ENCODE results near the gene GLT1D1. TPM values are rescaled to one million over a fixed set of nuclear protein-coding genes. Genes with fewer than 3 reads are reported as not detected.

GLT1D1 gene
- total RNA-seq, 8 experiments from 2014 or later, result 0.17 to 2.3 (median 0.41) TPM; not detected in 1

DNA sequence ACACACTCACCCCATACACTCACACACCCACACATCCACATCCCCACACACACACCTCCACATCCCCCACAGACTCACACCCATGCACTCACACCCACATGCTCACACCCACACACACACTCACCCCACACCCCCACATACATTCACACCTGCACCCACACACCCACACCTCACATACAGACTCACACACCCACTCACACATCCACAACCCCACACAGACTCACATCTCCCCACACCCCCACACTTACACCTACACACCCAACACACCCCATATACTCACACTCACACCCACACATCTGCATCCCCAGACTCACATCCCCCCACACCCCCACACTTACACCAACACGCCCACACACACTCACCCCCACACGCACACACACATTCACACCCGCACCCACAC is 171.8 kb downstream of the GLT1D1 start:
- no peak overlapping the region for H3K4me3 ChIP-seq
- no CpG with 5 or more reads among the region's 3 CpGs for WGBS, 10 experiments
- no peak for ATAC-seq (replicated peaks in 6 of 8)
- no peaks in the 10 kb centered on the region for H3K4me1 ChIP-seq (replicated peaks in 1 of 2)
- no peak overlapping the region for H3K27ac ChIP-seq
- in situ Hi-C loops (cut with MboI; ENCODE audit: low pct_unique_long_range_greater_than_20kb in 2 of 9, low sequenced_read_pairs in 9 of 9, unreplicated experiment in 9 of 9), result no loop called here

- H3K27ac ChIP-seq, result no peak overlapping the region
- H3K4me1 ChIP-seq (replicated peaks in 1 of 2), result no peaks in the 10 kb centered on the region
- no peak overlapping the region for H3K4me3 ChIP-seq
- in situ Hi-C loops (cut with MboI; ENCODE audit: low pct_unique_long_range_greater_than_20kb in 2 of 9, low sequenced_read_pairs in 9 of 9, unreplicated experiment in 9 of 9), result no loop called here
- 0 to 80% (median 60%) methylated on average over 1 to 12 of the region's 16 CpGs for WGBS, 10 experiments
- ATAC-seq (replicated peaks in 6 of 8), result peak in 2 of 8 experiments; percentile 37 to 43
Measured at GRCh38 chr12:129028844-129029243, 175.6 kb downstream of the GLT1D1 start.

Other genes with a start within 250 kb of the GLT1D1 start
- gene SLC15A4, start 29.5 kb upstream of the GLT1D1 start, total RNA-seq, result 10 to 100 TPM in 3 of 8 experiments, 1 to 10 TPM in 5; 1.8 to 13.9 (median 6.6) TPM

Data from motor neuron (in vitro differentiated cells).